Fibroblast of gingiva (primary cell): Measurements from ENCODE around the gene ATP5ME.
A peak's percentile ranks its signal among the peaks of the same experiment; 100 is the strongest.
"Not testable (repeated sequence)": the region's sequence is repeated elsewhere in the genome, so short reads cannot be mapped to it uniquely, and the experiment has no call there.

Experiments used
- DNase-seq: peaks from one replicate; pipeline ENCODE4 v3.0.0-alpha.2; 2011; ENCODE audit warnings: low read depth

ATP5ME gene

GRCh38 chr4:704971-705277 lies 30.8 kb upstream of the ATP5ME start:
- no peak for DNase-seq

DNA sequence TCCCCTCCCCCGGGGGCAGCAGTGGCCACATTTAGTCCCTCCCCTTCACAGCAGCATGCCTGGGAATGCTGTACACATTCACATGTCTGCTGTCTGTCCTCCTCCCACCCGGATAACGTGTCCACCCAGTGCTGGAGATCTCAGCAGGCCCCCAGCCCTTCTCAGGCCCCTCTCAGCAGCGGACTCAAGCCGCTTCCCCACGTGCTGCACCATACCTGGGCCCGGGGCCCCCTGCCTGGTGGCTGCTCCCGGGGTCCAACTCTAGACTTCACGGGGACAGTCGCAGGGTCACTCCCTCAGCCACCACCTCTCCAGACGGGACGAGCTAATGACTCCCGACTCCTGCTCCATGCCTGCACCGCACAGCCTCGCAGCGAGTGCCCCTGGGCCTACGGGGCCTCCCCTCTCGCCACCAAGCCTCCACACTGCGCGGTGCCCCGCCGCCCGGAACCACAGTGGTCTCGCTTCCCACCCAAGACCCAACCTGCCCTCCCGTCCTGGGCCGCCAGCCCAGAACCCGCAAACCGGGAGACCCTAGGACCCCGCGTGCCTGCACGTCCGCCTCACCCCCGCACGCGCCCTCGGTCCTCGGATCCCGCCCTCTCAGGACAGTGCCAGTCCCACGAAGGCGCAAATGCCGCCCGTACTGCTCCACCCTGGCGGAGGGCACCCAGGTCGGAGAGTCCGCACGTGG lies 30.3 kb upstream of the ATP5ME start:
- no peak for DNase-seq

DNA sequence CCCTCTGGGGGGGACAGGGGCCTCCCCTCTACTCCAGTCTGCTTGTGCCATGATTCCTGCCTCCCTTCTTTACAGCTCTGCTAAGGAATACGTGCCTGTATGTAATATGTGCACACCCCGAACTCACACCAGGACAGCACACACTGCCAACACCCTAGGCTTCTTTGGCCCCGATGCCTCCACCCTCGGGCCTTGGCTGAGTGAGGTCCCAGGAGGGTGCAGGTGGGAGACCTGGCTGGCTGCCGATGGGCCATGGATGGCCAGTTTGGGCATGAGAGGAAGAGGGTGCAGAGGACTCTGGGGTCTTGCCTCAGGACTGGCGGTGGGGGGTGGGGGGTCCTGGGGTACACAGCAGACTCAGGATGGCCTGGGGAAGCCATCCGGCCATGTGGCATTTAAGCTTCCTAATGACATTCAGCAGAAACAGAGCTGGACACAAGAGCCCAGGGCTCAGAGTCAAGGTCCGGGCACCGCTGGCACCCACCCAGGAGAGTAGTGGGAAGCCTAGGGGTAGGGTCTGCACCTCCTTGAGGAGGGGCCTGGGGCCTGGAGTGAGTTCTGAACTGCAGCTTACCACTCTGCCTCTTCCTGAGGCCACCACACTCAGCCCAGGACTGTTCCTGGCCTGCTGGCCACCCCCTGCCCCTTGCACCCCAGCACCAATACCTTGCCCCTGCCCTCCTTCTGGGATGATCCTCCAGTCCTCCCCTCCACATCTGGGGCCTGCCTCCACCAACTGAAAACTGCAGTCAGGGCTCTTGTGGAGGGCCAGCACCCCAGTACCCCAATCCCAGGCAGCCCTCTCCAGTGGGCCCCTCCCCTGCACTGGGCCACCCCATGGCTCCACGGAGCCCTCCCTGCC lies 29.5 kb upstream of the ATP5ME start:
- no peak for DNase-seq

DNA sequence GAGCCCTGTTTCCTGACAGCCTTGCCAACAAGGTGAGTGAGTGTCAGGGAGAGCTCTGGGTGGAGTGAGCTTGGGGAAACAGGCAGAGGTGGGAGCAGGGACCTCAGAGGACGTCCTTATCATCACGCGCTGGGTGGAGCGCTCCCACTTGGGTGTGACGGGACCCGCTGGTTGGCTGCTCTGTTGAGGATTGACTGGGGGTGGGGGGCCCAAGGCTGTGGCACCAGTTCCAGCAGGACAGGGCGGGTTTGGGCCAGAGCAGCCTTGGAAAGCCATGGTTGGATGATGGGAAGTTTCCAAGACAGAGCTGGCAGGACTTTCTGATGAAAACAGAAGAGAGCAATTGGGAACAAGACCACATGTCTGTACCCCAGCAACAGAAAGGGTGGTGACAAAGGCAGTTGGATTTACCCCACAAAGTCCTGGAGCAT lies 28.6 kb upstream of the ATP5ME start:
- DNase-seq = no peak

DNA sequence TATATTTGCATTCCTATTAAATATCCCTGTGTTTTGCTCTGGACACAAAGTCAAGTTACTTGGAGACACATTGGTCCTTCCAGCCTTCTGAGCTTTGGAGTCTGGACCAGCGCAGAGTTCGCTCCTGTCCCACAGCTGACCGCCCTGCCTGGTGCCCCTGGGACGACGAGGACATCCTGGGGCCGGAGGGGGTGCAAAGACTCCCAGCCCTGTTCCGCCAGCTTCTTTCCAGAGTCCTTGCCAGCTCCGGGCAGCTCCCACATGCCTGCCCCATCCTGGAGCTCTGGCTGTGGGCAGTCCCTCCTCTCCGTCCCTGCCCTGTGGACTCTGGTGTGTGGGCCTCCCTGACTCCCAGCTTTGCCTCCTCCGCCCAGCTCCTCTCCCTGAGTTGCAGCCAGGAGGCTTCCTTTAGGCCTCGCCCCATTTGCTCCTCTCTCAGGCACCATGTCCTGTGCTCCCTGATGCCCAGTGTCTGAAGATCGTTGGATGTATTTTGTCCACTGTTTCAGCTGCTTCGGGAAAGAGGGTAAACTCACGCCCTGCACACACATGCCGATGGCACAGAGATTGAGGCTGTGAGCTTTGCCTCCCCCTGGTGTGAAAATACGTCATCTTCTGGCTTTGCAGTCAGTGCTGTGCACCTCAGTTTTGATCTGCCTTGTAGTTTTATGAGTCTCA lies 26.6 kb upstream of the ATP5ME start:
- no peak for DNase-seq

DNA sequence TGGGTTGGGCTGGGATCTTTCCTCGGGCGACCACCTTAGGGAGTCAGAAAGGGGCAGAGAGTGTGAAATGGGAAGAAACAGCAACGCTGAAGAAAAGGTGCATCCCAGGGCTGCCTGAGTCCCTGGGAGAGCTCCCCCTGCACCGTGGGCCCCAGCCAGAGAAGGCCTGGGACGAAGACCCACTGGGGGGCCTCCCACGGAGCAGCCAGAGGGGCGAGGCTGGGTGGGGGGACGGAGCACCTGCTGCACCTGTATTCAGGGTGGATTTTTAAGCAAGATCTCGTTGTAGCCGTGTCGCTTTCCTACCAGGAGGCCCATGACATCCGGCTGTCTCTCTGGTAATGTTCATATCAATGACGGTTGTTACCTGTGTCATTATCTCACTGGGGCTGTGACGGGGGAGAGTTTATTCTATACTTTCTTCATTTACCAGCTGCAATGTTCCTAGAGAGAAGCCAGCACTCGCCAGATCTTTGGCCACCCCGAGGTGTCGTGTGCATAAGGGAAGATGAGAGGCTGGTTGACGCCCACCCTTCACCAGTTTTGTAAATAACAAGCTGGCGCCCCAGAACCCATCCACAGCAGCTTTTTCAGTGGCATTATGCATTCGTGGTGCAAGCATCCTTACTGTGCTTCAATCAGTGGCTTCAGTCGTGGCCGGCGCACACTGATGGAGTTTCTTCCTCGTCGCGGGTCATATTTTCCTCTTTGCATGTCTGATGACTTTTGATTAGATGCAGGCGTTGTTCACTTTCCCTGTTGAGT lies 25.9 kb upstream of the ATP5ME start:
- DNase-seq = no peak

DNA sequence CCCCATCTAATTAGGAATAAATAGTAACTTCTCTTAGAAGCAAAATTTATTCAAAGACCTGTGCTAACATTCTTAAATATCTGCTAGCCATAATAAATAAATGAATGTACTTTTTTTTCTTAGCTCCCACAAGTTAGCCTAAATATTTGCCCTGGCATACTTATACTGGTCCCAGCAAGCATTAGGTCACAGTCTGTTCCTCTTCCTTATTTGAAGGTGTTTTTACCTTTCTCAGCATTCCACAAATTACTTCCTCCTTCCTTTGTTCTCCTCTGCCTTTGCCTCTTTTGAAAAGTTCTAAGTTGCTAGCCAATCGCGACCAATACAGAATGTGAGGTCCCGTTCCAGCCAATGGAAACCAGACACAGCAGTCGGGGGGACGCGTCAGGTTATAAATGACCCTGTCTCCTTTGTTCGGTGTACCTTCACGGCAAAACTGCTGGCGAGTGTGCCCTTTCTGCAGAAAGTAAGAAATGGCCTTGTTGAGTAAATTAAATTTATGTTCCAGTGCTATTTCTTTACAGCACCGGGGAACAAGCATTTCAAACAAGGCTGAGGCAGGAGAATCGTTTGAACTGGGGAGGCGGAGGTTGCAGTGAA lies 20.4 kb upstream of the ATP5ME start:
- DNase-seq = not testable (repeated sequence)

- no peak for DNase-seq
Measured at GRCh38 chr4:692771-693554, 18.9 kb upstream of the ATP5ME start.

GRCh38 chr4:689723-690122 lies 15.6 kb upstream of the ATP5ME start:
- DNase-seq = no peak

GRCh38 chr4:688854-689681 lies 15.0 kb upstream of the ATP5ME start, which contains the start of gene SLC49A3:
SLC49A3 (minus strand) TSS chr4:689151; CDS start chr4:689127, 24 bp downstream.
- DNase-seq = no peak

DNA sequence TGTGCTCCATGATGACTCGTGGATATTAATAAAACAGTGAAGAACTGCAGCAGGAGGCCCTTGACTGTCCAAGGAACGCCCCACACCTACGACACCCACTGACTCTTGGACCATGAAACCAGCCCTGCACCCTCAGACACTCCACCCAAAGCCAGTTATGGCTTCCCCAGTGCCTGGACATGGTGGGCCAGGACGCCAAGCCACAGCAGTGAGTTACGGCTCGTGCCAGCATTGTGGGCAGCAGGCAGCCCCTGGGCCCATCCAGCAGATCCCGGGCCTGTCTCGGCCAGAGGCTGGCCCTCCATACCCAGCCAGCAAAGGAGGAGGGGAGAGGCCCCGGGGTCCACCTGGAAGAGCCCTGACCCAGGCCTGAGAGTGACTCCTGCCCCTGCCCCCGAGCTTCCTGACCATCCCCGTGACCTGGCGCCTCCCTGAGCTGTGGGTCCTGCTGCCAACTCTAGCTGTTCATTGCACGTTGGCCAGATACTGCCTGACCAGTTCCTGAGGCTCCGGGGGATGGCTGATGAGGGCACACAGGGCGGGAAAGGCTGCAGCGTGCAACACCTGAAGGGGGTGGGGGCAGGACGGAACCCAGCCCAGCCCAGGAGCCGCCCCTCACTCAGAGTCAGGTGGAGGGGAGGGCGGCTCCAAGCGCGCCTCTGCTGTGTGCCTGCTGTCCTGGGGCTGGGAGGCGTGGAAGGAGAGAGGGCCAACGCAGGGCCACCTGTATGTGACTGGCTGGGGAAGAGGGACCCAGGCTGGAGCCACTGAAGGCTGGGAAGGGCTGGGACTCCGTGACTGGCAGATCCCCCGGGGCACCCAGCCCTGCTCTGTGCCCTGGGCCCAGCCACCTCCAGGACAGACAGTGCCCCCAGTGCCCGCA lies 14.1 kb upstream of the ATP5ME start:
- no peak for DNase-seq

GRCh38 chr4:687048-687970 lies 13.2 kb upstream of the ATP5ME start:
- peak; percentile 87 for DNase-seq

- DNase-seq = no peak
Measured at GRCh38 chr4:686413-687040, 12.5 kb upstream of the ATP5ME start.

DNA sequence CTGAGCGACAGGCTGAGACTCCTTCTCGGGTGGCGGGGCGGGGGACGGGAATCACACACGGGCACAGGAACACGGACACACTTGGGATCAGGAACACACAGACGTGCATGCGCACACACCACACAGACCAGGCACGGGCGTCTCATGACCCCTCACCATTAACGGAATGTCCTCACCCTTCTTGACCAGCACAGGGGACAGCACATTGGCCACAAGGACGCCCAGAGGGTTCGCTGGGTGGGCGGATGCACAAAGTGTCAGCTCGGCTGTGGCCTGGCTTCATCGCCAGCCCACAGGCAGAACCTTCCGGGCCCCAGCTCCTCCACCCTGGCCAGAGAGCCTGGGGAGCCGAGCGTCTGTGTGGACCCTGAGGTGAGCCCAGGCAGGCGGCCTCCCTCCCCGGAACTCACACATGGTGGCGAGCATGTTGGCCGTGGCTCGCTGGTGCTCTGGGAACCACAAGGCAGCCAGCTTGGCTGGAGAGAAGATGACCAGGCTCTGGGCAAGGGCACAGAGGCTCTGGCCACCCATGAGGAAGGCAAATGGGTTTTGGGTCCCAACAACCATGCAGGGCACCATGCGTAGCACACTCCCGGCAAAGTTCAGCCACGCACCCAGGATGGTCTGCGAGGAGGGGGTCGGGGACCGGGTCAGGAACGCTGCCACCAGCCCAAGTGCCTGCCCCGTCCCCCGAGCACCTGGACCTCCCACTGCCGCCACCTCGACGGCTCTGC lies 11.8 kb upstream of the ATP5ME start:
- DNase-seq = no peak

GRCh38 chr4:684623-685327 lies 10.7 kb upstream of the ATP5ME start:
- no peak for DNase-seq

DNA sequence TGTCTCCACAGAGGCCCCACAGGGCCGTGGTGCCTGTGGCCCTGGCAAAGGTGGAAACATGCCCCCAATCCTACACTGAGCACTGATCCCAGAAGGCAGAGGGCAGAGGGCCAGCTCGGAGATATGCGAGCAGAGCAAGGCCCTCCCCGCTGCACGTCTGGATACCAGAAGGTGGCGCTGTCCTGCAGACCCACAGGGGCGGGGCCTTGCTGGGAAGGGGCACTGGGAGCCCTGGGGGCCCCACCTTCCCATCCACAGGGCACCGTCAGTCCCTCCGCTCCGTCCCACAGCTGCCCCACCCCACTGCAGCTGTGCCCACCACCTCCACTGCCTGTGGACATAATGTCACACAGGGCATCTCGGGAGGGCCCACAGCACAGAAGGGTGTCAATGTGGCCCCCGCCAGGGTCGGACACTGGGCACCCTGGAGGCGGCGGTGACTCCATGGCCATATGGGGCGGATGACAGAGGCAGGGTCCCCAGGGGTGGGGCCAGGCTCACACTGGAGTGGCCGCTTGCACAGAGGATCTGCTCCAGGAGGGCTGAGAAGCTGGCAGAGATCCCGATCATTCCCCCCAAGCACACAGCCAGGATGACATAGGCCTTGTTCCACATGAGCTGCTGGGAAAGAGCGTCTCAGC lies 10.0 kb upstream of the ATP5ME start:
- peak; percentile 61 for DNase-seq
